SU-DHL-6 (cell line): ENCODE results near the gene LIN54.

Experiments used
- CTCF ChIP-seq: fragments of 200-600 bp; sonication (generic); IDR thresholded peaks from one replicate; pipeline ENCODE4 v1.5.1; 2017; ENCODE audit warnings: antibody characterized with exemption, mild to moderate bottlenecking, low read length, moderate library complexity; ENCODE audit not compliant: insufficient read depth, poor library complexity, severe bottlenecking
- EZH2phosphoT487 ChIP-seq: fragments of 200-600 bp; sonication (generic), shearing (Covaris generic); conservative IDR thresholded peaks from 2 replicates; pipeline ENCODE4 v1.6.1; 2018; ENCODE audit warnings: mild to moderate bottlenecking, antibody characterized with exemption, low read length, moderate library complexity, mixed read lengths

- TF ChIP-seq CTCF, result no peak
- no peak for TF ChIP-seq EZH2phosphoT487
These were observed 26.2 kb downstream of the LIN54 start for GRCh38 chr4:82984459-82984858.
